GM15510 (cell line): ENCODE data around the gene CLTC.

ENCODE experiments used
- POLR2A ChIP-seq: IDR thresholded peaks from 3 replicates; pipeline ENCODE4 v1.6.1; 2011; ENCODE audit warnings: borderline replicate concordance; ENCODE audit not compliant: insufficient read length; ENCODE audit errors: extremely low read depth

CLTC gene

DNA sequence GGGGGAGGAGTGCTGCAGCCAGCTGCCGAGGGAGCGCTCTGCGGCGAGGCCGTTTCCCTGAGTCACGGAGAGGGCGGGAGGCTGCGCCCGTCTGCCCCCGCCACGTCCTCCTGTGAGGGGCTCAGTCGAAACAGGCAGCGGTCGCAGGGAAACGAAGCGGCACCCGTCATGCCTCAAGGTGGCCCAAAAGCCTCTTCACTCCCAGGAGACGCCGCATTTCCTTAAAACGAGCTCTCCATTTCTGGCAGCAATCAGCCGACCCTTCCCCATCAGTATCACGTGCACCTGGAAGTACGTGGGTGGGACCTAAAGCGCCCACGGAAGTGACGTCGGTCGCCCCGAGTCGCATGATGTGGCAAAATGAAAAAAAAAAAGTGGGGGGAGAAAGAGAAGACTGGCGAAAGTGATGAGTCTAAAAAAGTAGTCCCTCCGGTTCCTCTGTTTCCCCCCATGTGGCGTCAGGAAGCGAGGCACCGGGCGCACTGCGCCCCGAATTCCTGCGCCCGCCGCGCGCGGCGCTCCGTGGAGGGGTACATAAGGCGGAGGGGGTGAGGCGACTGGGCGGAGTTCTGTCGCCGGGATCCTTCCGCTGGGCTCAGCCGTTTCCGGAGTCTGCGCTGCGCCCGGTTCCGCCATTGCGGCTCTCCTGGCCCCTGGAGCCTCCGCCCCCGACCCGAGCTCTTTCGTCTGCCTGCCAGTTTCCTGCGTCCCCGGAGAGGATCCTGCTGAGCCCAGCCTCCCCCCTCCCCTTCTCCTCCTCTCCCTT lies at the start of gene CLTC:
TSS of gene CLTC (plus strand) at position 598 of the 766 bp plus-strand sequence. CDS start 237 bp downstream, outside the sequence.
- TF ChIP-seq POLR2A: peak; percentile 76

DNA sequence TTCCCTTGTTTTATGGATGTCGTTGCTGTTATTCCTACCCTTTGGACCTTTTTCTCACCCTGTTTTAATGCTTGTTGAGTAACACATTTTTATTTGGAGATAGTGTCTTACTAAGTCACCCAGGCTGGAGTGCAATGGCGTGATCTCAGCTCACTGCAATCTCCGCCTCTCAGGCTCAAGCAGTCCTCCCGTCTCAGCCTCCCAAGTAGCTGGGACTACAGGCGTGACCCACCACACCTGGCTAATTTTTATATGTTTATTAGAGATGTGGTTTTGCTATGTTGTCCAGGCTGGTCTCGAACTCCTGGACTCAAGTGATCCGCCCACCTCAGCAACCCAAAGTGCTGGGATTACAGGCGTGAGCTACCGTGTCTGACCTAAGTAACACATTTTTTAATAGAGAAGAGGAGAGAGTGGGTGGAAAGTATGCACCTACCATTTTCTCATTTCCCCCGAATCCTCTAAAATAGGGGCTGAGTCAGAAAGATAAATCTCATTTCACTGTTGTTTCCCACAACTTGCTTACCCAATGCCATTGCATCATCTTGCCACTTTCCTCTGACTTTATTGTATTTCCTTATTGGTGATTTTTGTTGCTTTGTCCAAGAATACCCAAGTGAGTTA lies 47.3 kb upstream of the CLTC start:
- TF ChIP-seq POLR2A: no peak

DNA sequence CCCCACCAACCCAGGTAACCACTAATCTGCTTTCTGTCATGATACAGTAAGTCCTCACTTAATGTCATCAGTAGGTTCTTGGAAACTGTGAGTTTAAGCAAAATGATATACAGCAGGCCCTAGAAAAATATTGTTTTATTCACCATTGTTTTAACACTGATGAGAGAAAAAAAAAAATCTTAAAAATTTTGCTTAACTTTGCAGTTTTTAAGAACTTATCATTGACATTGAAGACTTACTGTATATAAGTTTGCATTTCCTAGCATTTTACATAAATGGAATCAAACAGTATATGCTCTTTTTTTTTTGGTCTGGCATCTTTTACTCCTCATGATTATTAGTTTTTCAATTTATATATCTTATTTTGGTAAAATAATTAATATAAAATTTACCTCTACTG lies 19.5 kb upstream of the CLTC start:
- TF ChIP-seq POLR2A: no peak

DNA sequence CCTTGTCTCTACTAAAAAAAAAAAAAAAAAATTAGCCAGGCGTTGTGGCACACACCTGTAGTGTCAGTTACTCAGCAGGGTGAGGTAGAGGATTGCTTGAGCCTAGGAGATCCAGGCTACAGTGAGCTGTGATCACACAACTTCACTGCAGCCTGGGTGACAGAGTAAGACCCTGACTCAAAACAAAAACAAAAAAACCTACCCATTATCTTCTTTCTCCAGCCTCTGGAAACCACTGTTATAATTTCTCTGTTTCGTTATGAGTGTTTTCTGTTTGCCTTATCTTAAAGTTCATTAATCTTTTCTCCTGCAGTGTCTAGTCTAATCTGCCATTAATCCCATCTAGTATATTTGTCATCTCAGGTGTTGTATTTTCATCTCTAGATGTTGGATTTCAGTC lies 18.6 kb upstream of the CLTC start:
- TF ChIP-seq POLR2A: no peak

DNA sequence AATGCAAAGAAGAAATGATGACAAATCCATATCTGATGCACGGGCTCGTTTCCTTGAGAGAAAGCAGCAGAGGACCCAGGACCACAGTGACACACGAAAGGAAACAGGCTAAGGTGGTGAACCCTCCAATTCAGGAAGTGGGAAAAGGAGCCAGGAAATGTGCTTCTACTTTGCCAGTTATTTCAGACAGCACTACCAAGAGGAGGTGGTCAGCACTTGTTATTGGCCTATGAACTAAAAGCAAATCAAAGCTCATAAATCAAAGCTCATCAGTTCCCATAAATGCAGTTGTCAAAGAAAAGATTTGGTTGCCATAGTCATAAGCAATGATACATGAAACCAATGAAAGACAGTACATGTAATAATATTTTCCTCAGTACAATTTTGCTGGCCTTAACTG lies 12.6 kb upstream of the CLTC start:
- TF ChIP-seq POLR2A: no peak

DNA sequence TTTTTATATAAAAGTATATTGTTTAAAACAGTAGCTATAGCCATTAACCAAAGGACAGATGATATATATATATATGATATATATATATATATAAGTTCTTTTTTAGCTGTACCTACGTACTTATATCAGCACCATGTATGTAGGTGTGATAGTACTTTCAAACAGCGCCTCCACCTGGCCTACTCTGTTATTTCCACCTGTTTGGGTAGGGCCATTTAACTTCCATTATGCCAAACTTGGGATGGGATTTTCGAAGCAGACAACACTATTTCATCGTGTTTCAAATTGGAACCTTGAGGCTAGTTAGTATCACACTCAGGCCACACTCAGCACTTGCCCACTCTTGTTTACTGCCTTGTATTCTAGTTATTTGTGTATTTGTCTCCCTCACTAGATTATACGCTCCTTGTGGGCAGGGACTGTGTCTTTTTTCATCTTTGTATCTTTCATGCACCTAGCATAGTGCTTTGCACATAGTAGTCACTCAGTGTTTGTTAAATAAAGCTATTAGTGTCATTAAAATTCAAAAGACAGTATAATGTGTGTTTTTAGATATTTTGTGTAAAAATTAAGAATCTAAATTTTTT lies 11.8 kb upstream of the CLTC start:
- no peak for TF ChIP-seq POLR2A

DNA sequence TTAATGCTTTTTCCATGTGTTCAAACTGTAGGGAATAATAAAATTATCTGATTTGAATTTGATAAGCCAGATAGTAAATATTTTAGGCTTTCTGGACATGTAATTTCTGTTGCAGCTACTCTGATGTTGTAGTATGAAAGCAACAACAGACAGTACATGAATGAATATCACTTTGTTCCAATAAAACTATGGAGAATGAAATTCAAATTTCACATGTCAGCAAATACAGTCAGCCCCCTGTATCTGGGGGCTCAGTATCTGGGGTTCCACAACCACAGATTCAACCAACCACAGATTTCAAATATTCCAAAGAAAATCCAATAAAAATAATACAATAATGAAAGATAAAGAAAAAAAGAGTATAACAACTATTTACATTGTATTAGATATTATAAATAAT lies 8.2 kb upstream of the CLTC start:
- TF ChIP-seq POLR2A: no peak

DNA sequence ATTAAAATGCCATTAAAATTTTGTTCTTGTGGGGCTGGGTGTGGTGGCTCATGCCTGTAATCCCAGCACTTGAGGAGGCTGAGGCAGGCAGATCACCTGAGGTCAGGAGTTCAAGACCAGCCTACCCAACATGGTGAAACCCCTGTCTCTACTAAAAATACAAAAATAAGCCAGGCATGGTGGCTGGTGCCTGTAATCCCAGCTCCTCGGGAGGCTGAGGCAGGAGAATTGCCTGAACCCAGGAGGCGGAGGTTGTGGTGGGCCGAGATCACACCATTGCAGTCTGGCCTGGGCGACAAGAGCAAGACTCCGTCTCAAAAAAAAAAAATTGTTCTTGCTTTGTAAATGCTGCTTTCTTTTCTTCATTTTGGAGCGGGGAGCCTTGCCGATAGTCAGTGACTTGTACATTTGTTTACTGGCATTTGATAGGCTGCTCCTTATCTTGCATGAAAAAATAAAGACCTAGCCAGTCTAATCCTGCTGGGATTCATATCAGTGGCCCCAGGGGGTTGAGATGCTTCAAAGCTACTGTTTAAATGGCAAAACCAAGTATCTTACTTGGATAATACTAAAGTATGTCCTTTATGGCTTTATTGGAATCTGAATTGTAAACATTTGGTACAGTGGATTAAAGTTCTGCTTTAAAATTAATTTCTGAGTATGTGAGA lies 3.3 kb upstream of the CLTC start:
- no peak for TF ChIP-seq POLR2A

DNA sequence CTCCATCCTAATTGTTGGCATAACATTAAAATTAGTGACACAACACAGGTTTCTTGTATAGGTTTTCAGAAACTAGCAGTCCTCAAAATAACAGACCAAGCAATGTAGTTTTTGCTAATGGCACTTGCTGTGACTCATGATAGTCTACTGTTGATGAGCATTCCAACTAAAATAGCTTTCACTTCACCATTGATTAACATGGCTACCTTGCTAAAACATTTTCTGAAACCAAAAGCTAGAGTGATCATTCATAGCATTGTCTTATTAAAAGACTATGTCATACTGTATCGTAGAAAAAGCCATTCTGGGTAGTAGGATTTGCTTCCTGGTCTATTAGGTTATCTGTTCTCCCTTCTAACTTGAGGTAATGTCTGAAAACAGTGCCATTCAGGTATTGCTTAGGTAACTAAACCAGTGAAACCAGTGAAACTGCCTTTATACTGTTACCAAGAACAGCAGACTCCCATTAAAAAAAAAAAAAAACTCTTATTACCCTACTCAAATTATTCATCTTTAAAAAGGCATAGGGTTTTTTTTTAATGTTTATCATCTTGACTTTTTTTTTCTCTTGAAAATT lies 2.5 kb upstream of the CLTC start:
- no peak for TF ChIP-seq POLR2A

DNA sequence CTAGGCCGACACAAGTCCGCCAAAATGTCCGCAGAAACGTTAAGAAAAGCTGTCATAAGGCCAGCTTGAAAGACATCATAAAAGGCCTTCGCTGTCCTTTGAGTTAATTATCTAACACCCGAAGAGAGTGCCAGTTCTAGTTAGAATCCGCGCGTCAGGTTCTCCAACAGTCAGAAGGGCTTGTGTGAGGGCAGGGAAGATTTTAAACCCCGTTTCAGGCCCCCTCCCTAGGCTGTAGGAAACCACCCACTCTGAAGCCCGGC lies 729 bp upstream of the CLTC start:
- TF ChIP-seq POLR2A: no peak

DNA sequence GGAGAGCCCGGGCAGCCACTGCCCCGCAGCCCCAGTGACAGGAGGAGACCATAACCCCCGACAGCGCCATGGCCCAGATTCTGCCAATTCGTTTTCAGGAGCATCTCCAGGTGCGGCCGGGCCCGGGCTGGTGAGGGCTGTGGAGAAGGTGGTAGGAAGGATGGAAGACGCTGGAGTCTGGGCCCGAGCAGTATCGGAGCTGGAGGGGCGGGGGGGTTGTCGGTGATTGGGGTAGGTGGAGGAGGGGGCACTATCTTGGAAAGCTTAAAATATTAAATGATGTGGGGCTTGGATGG lies 317 bp downstream of the CLTC start:
- no peak for TF ChIP-seq POLR2A

DNA sequence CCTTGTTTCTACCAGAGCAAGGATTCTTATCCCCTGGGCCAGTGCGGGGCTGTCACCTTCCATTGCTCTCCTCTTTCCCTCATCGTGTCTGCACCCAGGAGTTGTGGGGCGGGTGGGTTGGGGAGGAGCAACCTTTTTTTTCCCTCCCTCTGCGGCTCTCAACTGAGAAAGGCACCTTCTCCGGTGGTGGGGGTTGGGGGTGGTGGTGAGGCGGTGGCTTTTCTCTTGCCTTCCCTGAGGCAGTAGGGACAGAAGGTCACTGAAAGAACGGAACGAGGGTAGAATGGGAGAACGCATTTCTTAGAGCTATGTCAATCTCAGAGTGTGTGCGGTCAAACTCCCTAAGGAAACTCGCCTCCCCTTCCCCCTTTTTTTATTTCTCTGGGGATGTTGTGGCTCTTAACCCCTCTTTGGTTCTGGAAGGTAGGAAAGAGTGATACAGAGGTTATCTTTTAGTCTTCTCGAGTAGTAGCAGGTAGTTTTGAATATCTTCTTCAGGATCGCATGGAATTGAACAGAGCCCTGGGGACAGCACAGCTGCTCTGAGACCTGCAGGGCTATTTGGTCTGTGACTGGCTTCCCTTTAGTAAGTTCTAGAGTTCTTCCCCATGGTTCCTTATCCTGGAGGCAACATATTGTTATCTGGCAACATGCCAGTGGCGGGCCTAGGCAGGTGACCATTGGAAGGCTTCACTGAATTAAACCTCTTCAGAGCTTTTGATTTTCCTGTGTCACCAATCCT lies 994 bp downstream of the CLTC start:
- no peak for TF ChIP-seq POLR2A

DNA sequence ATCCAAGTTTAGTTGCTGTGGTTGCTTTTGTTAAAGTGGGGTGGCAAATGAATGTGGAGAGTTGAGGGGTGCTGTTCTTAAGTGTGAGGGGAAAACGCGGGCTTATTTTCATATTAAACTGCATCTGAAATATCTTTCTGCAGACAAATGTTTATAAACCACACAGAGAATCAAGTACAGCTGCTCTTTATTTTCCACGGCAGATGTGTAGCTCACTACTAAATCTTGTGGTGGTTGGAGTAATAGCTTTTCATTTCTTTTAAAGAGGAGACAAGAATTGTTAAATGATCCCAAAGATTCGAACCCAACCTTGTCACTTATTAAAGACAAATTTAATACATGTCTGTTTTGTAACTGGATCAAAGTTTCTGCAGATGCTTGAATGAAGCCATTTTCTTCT lies 2.1 kb downstream of the CLTC start:
- no peak for TF ChIP-seq POLR2A

DNA sequence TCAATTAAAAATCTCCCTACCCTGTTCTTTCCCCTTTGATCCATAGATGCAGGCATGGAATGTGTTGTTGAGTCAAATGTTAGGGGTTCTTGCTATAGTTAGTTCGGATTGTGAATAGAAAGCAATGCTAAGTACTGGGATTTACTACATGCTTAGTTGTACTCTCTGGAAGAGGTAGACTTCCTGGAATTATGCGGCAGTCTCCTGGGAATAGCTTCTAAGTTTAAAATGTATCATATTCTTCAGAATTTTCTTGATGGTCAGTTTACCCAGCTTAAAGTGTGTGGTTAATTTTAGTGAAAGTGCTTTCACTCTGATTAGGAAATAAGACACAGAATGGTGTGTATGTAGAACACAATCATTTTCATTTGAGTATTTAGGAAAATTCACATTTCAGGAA lies 3.5 kb downstream of the CLTC start:
- no peak for TF ChIP-seq POLR2A

DNA sequence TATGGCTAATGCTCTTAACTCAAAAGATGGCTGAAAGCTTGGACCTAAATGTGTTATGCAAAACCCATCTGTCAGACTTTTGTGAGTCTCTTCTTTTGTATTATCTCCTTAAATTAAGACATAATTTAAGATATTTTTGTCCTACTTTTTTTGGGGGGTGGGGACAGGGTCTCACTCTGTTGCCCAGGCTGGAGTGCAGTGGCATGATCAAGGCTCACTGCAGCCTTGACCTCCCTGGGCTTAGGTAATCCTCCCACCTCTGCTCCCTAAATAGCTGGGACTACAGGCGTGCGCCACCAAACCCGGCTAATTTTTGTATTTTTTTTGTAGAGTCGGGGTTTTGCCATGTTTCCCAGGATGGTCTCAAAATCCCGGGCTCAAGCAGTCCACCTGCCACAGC lies 7.1 kb downstream of the CLTC start:
- TF ChIP-seq POLR2A: no peak

DNA sequence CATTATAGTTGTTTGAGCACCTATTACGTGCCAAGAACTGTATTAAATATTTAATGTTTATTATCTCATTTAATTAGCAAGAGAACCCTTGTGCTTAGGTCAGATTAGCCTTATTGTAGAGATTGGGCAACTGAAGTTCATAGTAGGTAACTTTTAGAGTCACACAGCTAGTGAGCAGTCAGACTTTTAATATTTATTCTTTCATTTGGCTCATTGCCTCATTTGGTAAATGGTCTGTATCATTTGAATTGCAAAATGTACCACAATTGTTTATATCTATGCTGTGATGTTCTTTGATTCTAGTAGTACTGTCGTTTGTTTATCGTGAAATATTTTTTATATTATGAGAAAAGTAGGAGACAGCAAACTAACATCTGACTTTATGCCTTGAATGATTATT lies 7.6 kb downstream of the CLTC start:
- TF ChIP-seq POLR2A: no peak

DNA sequence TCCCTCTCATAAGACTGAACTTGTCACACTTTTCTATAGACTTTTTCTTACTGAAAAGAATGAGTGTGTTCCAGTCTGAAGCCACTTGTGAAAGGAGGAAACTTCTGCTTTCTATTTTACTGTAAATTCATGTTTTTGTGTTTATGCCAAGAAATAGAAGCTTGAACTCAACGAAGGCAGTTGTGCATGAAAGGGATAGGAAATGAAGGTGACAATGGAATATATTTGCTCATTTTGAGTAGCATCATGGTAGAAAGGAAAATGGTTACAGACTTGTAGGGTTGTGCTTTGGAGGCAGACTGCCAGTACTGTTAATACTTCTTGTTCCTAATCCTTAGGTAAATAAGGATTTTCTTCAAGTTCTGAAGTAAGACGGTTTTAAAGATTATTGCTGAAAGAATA lies 8.1 kb downstream of the CLTC start:
- no peak for TF ChIP-seq POLR2A
